NCI-H2196 treated with DMSO at 0.1 percent for 48 hours (cell line): ENCODE data around the gene FCER1G.
"Not testable (repeated sequence)": the region's sequence is repeated elsewhere in the genome, so short reads cannot be mapped to it uniquely, and the experiment has no call there.

Experiments used
- DNase-seq: peaks from one replicate; lab custom pipeline; 2025; ENCODE audit not compliant: unreplicated experiment; lab: John Stamatoyannopoulos, UW

The FCER1G gene

DNA sequence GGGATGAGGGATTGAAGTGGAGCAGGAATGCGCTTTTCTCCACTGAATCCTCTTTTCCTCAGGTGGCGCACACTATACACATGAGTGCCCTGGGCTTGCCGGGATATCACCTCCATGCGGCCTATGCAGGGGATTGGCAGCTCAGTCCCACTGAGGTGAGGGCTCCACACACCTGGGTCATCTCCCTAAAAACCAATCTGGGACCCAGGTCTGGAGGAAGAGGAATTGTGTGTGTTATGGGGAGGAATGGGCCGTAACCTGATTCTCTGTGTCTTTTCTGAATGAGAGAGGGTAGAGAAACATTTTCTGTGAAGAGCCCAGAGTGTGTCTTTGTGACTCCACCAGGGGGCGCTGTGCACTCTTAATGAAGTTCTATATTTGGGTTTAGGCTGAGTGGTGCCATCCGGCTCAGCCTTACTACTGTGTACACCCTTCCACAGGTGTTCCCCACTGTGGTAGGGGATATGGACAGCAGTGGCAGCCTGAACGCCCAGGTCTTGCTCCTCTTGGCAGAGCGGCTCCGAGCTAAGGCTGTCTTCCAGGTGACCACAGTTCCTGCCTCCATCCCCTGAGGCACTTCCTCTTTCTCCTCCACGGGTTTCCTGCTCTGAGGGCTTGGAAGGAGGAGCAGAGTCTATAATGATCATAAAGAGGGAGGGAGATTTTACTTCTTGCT is 12.2 kb downstream of the FCER1G start:
- peak; percentile 55 for DNase-seq

DNA sequence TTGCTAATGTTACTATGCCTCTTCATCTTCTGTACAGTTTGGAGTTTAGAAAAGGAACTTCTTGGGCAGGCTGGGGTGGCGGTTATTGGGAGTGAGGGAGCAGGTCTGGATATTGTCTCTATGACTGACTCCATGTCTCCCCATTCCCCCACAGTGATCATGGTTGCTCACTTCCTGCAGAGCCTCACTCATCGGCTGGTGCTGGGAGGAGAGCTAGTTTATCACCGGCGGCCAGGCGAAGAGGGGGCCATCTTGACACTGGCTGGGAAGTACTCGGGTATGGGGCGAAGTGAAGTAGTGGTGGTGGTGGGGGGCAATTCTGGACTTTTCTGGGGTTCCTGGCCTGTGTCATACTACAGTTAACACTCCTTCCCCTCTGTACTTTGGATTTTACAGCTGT is 12.9 kb downstream of the FCER1G start:
- DNase-seq = no peak

DNA sequence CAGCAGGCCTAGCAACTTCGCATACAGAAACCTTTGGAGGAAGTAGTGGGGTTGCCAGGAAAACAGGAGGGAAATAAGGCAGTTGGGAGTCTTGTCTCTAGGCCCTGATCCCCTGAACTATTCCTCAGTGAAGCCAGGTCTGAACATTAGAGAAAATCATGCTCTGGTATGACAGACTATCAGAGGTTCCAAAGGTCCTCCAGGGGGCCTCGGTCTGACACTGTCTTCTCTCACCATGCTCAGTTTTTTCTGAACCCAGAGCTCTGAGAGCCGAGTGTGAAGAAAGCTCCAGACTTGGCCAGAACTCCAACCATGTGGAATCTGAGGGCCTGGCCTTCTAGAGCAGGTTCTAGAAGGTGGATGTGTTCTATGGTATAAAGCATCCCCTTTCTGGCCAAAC is 14.8 kb downstream of the FCER1G start:
- no peak for DNase-seq

DNA sequence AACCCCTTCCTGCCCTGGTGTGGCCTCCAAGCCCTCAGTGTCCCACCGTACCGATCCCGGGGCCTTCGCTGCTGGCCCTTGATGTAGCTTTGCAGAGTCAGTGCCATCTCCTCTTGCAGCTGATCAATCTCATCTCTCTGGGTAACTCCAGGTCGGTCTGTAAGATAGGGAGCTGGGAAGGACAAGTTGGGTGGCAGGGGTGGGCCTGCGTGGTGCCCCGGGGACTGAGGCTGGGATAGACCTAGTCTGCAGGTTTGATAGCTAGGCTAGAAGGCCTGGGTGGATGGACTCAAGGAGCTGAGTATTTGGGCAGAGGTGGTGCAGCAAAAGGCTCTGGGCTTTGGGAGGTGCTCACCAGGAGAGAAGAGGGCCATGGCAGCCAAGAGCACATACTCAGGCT is 15.7 kb downstream of the FCER1G start:
- no peak for DNase-seq

DNA sequence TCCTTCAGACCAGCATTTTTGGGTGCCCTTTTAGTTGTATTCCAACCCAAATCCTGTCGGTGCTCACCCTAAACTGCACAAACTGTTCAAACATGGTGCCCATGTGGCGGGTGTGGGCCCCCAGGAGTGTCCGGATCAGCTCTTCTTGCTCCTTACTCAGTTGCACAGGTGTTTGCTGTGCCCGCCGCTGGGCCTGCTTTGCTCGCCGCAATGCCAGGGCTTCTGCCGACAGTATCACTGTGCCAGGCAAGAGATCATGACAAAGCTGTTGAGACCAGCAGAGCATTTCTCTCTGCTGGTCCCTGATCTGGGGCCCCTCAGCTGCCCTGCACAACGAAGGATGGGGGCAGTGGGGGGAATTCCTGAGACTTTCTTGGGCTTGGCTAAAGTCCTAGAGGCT is 18.0 kb downstream of the FCER1G start:
- DNase-seq = no peak

DNA sequence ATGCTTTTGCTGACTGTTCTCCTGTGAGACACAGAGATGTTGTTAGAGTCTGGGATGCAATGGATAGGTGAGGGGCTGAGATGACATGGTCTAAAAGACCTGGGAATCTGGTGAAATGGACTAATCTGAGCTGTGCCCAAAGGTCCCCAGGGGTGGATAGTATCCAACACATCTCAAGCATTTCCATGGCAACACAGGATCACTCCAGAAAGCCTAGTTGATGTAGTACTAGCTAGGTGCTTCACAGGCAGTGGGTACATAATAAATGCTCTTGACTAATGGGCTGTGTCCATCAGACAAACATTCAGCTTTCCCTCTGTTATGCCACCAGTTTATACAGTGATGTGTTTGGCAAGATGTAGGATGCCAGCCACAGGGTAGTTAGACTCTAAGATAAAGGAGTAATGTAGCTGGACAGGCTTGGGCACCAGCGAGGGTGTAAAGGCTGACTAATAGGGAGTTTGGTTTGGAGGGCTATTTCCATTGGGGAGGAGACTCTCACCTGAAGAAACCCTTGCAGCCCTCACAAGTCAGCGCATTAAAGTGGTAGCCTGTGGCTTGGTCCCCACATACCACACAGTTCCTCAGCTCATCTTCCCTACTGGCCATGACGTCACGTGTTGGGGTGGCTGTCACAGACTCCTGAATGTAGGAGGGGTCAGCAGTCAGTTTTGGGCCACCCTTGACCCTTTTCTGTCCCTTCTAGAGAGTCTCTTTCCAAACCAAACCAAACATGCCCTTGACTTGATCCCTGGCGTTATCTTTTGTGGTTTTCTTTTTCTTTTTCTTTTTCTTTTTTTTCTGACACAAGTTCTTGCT is 21.1 kb downstream of the FCER1G start:
- DNase-seq = no peak

DNA sequence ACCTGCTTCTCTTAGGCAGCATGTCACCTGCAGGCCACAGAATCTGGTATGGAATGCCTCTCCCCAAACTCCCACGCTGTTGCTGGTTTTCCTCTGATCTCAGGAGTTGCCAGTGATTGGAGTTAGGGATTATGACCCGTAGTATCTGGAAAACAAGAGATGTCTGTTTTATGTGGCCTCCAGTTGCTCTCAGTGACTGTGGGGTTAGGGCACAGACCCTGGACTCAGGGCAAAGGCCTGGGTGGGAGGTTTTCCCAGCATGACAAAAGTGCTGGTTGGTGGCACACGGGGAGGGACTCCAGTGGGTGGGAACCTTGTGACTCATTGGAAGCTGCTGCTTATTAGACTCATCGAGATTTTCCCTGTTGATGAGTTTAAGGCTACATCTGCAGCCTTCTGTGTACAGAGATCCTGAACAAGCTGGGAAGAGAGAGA is 23.0 kb downstream of the FCER1G start, which contains the start of gene NR1I3:
TSS of gene NR1I3 (minus strand) at position 165 of the 435 bp plus-strand sequence. CDS start 1,638 bp downstream, outside the sequence.
- no peak for DNase-seq

DNA sequence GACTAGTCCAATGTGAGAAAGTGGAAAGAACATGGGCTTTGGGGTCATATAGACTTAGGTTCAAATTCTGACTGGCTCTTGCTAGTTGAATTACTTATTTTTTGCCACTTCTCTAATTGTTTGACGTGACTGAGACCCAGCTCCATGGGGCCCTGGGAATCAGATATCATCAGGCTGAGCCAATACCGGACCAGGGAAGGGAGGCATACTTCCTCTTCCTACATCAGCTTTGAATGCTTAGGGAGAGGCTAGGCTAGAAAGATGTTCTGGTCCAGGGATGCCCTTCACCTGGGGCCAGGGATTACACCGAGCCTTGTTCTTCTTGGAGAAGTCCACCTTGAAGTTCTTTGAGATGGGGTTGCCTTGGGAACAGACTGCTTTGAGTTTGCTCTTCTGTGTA is 26.6 kb downstream of the FCER1G start:
- no peak for DNase-seq

DNA sequence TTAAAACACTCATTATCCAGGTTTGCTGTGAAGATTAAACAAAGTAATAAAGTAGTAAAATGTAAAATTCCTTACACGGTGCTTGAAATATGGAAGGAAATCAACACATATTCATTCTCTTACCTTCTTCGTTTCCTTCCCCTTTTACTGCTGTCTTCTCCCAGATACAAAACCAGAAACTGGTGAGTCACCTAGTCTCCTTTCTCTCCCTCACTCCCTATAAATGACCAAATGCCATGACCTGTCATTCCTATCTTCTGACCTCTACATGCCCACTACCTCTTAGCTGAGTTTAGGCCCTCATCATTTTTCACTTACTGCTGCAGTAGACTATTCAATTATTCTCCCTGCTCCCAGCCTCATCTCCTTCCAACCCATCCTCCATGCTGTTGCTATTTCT is 27.2 kb downstream of the FCER1G start:
- no peak for DNase-seq

DNA sequence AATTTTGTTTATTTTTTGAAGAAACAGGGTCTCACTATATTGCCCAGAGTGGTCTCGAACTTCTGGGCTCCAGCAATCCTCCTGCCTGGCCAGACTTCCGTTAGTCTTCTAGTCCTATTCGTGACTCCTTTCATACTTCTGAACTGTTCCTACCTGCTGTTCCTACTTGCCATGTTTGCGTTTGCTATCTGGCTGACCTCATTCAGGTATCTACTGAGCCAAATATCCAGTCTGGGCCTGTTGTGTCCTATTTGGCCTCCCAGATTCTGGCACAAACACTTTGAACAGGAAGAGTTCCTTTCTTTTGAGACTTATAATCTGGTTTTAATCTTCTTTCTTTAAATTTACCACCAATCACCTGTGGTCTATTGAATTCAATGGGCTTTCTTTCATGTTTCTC is 29.8 kb downstream of the FCER1G start:
- no peak for DNase-seq

DNA sequence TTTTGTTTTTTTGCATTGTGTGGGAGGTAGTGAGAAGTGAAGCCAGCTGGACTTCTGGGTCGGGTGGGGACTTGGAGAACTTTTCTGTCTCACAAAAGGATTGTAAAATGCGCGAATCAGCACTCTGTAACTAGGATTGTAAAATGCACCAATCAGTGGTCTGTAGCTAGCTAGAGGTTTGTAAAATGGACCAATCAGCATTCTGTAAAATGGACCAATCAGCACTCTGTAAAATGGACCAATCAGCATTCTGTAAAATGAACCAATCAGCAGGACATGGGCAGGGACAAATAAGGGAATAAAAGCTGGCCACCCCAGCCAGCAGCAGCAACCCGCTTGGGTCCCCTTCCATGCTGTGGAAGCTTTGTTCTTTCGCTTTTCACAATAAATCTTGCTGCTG is 35.0 kb downstream of the FCER1G start:
- DNase-seq = not testable (repeated sequence)

DNA sequence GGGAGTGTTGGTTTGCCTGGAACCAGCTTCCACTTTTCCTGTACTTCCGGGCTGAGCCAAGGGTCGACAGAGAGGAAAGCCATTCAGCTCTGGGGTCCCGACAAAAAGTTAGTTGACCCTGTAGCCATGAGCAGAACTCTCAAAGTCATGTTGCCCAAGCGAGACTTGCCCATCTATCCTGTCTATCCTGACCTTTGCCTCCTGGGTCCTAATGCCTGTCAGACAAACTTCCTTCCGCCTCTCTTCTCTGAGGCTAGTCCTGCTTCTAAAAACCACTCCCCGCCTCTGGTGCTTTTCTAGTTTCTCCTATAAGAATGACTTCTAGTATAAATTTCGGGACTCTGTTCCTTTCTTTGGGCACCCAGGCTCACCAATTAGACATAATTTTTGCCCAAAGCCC is 35.7 kb downstream of the FCER1G start:
- no peak for DNase-seq

DNA sequence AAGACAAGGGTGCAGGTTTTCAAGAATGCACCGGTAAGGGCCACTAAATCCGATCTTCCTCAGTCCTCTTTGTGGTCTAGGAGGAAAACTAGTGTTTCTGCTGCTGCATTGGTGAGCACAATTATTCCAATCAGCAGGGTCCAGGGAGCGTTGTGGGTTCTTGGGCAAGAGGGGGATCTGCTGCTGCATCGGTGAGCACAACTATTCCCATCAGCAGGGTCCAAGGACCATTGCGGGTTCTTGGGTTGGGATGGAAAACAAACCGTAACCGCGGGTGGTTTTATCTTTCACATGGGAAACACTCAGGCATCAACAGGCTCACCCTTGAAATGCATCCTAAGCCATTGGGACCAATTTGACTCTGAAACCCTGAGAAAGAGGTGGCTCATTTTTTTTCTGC is 36.5 kb downstream of the FCER1G start:
- no peak for DNase-seq

DNA sequence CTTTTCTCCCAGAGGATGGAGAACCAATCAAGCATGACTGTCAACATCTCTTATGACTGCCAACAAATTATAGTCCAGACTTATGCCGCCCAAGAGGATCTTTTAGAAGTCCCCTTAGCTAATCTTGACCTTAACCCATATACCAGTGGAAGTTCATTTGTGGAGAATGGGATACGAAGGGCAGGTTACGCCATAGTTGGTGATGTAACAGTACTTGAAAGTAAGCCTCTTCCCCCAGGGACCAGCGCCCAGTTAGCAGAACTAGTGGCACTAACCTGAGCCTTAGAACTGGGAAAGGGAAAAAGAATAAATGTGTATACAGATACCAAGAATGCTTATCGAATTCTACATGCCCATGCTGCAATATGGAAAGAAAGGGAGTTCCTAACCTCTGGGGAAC is 40.2 kb downstream of the FCER1G start:
- DNase-seq = not testable (repeated sequence)

DNA sequence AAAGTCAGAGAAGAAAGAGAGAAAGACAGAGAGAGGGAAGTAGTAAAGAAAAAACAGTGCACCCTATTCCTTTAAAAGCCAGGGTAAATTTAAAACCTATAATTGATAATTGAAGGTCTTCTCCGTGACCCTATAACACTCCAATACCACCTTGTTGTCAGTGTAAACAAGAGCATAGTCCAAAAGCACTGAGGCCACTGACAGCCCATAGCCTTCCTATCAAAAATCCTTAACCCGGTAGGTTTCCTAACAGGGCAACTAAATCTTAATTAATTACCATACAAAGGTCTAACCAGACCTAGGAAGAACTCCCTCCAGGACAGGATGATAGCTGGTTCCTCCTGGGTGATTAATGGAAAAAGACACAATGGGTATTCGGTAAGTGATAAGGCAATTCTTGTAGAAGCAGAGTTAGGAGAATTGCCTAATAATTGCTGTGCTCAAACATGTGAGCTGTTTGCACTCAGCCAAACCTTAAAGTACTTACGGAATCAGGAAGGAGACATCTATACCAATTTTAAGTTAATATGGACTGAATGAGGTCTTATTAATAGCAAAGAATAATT is 40.9 kb downstream of the FCER1G start:
- DNase-seq = not testable (repeated sequence)

DNA sequence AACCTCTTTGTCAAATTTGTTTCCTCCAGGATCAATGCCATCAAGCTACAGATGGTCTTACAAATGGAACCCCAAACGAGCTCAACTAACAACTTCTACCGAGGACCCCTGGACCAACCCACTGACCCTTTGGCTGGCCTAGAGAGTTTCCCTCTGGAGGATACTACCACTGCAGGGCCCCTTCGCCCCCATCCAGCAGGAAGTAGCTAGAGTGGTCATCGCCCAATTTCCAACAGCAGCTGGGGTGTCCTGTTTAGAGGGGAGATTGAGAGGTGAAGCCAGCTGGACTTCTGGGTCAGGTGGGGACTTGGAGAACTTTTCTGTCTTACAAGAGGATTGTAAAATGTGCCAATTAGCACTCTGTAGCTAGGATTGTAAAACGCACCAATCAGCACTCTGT is 42.0 kb downstream of the FCER1G start:
- DNase-seq = not testable (repeated sequence)

DNA sequence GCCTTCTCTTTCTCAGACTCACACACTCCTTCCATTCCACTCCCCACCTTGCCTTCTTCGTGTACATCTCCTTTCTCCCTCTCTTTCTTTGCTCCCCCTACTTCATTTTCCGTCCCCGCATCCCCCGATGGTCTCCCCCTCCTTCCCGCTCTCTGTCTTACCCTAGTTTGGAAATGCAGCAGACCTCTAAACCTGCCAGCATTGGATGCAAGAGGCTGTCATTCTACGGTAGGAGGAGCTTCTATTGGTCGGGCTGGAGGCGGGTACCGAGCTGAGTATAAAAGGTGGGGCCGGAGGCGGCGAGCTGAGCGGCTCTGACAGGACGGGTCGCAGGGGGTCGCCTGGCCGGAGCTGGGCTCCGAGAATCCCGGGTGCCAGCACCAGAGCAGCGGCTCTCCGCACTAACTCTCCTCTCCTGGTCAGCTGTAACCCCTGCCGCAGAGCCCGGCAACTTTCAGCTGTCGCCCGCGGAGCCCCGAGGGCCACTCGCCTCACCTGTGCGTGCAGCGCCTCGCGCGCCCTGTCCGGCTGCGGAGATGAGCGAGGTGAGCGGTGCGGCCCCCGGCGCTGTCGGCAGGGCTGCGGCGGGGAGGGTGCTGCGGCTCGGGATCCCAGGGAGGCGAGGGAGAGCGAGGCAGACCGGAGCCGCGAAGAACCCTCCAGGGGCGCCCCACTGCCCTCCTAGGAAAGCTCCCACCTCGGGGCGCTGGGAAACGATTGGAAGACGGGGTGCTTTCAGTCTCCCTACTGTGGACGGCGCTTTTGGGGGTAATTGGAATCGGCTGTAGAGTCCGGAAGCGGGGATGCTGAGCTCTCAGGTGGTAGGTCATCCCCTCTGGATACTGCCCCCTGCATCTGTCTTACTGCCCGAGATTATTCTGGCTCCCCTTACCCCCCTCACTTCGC is 43.6 kb downstream of the FCER1G start, which contains the start of gene PCP4L1:
TSS of gene PCP4L1 (plus strand) at position 307 of the 906 bp plus-strand sequence. CDS start at position 537, 230 bp downstream.
- peak; percentile 26 for DNase-seq

DNA sequence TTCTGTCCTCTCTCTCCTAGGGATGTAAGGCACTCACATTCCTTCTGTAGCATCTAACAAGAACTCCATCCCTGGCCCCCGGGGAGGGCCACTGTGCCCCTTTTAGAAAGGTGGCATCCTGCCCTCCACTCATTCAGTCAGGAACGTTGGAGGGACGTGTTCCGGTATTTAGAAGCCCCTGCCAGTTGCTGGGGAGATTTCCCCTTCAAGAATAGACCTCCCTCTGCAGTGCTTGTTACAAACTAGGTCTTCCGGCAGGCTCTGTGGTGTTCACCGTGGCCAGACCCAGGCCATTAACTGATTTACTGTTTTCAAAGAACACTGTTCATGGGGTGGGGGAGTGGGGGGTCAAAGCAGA is 44.2 kb downstream of the FCER1G start:
- DNase-seq = no peak

DNA sequence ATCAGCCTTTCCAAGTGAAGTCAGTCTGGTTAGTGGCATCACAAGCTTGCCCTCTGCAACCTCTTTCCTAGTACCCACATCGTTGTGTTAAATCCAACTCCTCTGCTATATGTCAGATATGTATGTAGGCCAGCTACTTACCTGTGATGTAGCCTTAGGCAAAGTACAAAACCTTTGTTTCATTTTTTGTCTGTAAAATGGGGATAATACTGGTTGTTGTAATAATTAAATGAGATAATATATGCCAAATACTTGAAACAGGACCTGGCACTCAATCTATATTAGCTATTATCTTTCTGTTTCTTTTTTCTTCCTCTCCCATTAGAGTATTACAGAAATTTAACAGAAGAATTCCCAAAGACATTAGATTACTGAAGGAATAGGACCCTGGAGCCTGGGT is 44.7 kb downstream of the FCER1G start:
- no peak for DNase-seq

DNA sequence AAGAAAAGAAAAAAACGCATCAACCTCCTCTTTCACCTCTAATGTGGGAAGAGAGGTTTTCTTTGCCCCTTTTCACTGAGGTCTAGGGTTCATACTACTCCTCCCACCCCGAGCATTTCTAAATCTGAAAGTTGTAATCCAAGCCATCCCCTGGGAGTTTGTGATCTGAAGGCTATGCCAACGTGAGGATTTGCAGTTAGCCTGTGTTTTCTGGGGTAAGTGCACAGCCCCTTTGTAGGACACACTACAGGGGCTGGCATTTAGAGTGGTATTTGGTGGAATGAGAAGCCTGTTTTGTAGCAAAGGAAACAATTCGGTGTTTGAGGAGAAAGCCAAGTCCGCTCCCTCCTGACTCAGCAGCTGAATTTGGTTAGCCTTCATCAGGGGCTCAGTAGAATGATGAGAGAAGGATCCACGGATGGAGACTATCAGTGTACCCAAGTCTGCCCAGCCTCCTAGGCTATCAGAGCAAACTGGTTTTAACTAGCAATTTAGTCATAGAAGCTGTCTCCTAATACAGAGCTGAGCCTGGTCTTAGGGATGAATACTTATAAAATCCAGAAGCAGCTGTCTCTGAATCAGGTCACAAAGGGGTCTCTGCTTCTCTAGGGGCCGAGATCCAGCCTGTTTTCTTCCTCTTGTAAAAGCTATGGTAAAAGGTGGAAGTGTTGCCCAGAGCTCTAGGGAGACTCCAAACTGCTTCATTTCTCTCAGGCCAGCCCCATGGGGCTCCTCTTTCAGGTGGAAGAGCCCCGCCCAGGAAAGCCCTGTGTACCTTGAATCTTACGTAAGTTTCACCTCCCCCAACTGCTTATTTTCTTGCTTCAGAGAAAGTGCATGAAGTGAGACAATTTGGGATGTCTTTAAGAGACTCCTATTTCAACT is 45.5 kb downstream of the FCER1G start:
- no peak for DNase-seq
